GM12878 (cell line): ENCODE data around the gene LSM10. TPM values are rescaled to one million over a fixed set of nuclear protein-coding genes. Genes with fewer than 3 reads are reported as not detected.

Experiments
- ATAC-seq: fragments of 200-7000 bp; cut with Tn5 transposase; 3 replicates; pipeline ENCODE4 v1.9.1; 2020; ENCODE audit warnings: mild to moderate bottlenecking, moderate library complexity
- BruUV-seq: library from RNA; stranded (reverse); fragments of 400-500 nt; replicated peaks from 2 replicates; lab custom pipeline; 2021; lab: Mats Ljungman, UMichigan
- CTCF ChIA-PET: fragments of 300-600 bp; sonication (Branson Sonifier 250); formaldehyde crosslinking; extraction: SDS; loops from one replicate; lab custom pipeline; 2021; ENCODE audit warnings: inconsistent platforms; lab: Yijun Ruan, JAX
- POLR2A ChIA-PET: fragments of 350-600 bp; formaldehyde crosslinking; extraction: SDS; loops from one replicate; lab custom pipeline; 2021; ENCODE audit warnings: inconsistent platforms; lab: Charles Lee
- RAD21 ChIA-PET: fragments of 300-600 bp; sonication (Branson Sonifier 250); formaldehyde crosslinking; loops from one replicate; lab custom pipeline; 2023; ENCODE audit warnings: antibody characterized with exemption; ENCODE audit not compliant: unreplicated experiment; lab: Charles Lee
- SMC1A ChIA-PET: fragments of 300-600 bp; sonication (Branson Sonifier 250); formaldehyde crosslinking; loops from one replicate; lab custom pipeline; 2023; ENCODE audit not compliant: unreplicated experiment, uncharacterized antibody; lab: Charles Lee
- DNase-seq: peaks from one replicate; pipeline ENCODE4 v3.0.0-alpha.2; 2011; ENCODE audit warnings: low read depth, low spot score
- FAIRE-seq: peaks from 3 replicates; lab custom pipeline; 2011; peaks lifted over from hg19 to GRCh38; lab: Jason Lieb, UNC
- H2AFZ ChIP-seq: 2 replicates; pipeline ENCODE4 v1.6.0; 2011; ENCODE audit warnings: low read depth, low read length, control low read depth; ENCODE audit not compliant: control insufficient read depth
- H3K27ac ChIP-seq: 2 replicates; pipeline ENCODE4 v1.5.1; 2011; ENCODE audit warnings: control low read depth; ENCODE audit not compliant: control insufficient read depth, insufficient read depth
- H3K27me3 ChIP-seq, 2 experiments: replicated peaks in 1 of 2; 2 replicates each; pipeline versions ENCODE4 v1.6.0 to v1.6.1; 2011; ENCODE audit warnings: low read length in 1 of 2; ENCODE audit not compliant: control insufficient read depth in 2 of 2, insufficient read depth in 2 of 2
- H3K36me3 ChIP-seq, 2 experiments: 2 replicates each; pipeline ENCODE4 v1.5.1; 2011; ENCODE audit warnings: low read length in 1 of 2; ENCODE audit not compliant: control insufficient read depth in 2 of 2, insufficient read depth in 2 of 2
- H3K4me1 ChIP-seq: 2 replicates; pipeline ENCODE4 v1.6.1; 2011; ENCODE audit warnings: mild to moderate bottlenecking, low read length, moderate library complexity, mixed read lengths; ENCODE audit not compliant: control insufficient read depth, insufficient read depth
- H3K4me2 ChIP-seq: 2 replicates; pipeline ENCODE4 v1.6.0; 2011; ENCODE audit warnings: control low read depth; ENCODE audit not compliant: control insufficient read depth, insufficient read depth
- H3K4me3 ChIP-seq: fragments of 200-600 bp; sonication (generic); 2 replicates; pipeline ENCODE4 v1.5.1; 2016
- H3K79me2 ChIP-seq: 2 replicates; pipeline ENCODE4 v1.6.0; 2011; ENCODE audit warnings: low read length; ENCODE audit not compliant: control insufficient read depth, insufficient read depth
- H3K9ac ChIP-seq: 2 replicates; pipeline ENCODE4 v1.8.0; 2011; ENCODE audit warnings: low read length, control low read depth, mixed read lengths; ENCODE audit not compliant: control insufficient read depth, insufficient read depth
- H3K9me3 ChIP-seq: replicated peaks from 3 replicates; pipeline ENCODE4 v1.5.1; 2011; ENCODE audit warnings: mild to moderate bottlenecking, low read length; ENCODE audit not compliant: control insufficient read depth, insufficient read depth
- H4K20me1 ChIP-seq: 2 replicates; pipeline ENCODE4 v1.6.0; 2011; ENCODE audit not compliant: control insufficient read depth, insufficient read depth
- CBX5 ChIP-seq: sonication (generic); IDR thresholded peaks from 2 replicates; pipeline ENCODE4 v1.6.1; 2016; ENCODE audit warnings: low read depth, moderate library complexity, mild to moderate bottlenecking, inconsistent platforms
- CHD4 ChIP-seq: fragments of 200-600 bp; sonication (generic); IDR thresholded peaks from 2 replicates; pipeline ENCODE4 v1.6.1; 2016; ENCODE audit warnings: mild to moderate bottlenecking
- KAT2A ChIP-seq: conservative IDR thresholded peaks from 2 replicates; pipeline ENCODE4 v1.6.1; 2011; ENCODE audit warnings: low read depth, low read length; ENCODE audit not compliant: control insufficient read depth
- KLF5 ChIP-seq: fragments of 450-650 bp; IDR thresholded peaks from 2 replicates; pipeline ENCODE4 v1.6.1; 2014; ENCODE audit warnings: mild to moderate bottlenecking; ENCODE audit not compliant: partially characterized antibody
- NFXL1 ChIP-seq: fragments of 450-650 bp; IDR thresholded peaks from 2 replicates; pipeline ENCODE4 v1.6.1; 2017; ENCODE audit warnings: antibody characterized with exemption, mild to moderate bottlenecking, borderline replicate concordance
- NR2C2 ChIP-seq: IDR thresholded peaks from 2 replicates; pipeline ENCODE4 v1.6.1; 2011; ENCODE audit warnings: borderline replicate concordance, low read depth; ENCODE audit not compliant: control insufficient read depth, insufficient read length
- NR2F1 ChIP-seq: fragments of 450-650 bp; conservative IDR thresholded peaks from 2 replicates; pipeline ENCODE4 v1.6.1; 2017; ENCODE audit warnings: mild to moderate bottlenecking
- RELA ChIP-seq: fragments of 450-650 bp; IDR thresholded peaks from 2 replicates; pipeline ENCODE4 v1.8.0; 2014; ENCODE audit warnings: borderline replicate concordance; ENCODE audit not compliant: partially characterized antibody
- RFX5 ChIP-seq: IDR thresholded peaks from 2 replicates; pipeline ENCODE4 v1.6.1; 2011; ENCODE audit warnings: low read depth, low read length, improper control_type of control experiment
- SP1 ChIP-seq: IDR thresholded peaks from one replicate; pipeline ENCODE4 v1.6.1; 2011; ENCODE audit warnings: low read depth, low read length
- SREBF2 ChIP-seq: IDR thresholded peaks from 2 replicates; pipeline ENCODE4 v1.6.1; 2012; ENCODE audit warnings: mild to moderate bottlenecking, low read length
- ZZZ3 ChIP-seq: IDR thresholded peaks from 2 replicates; pipeline ENCODE4 v1.6.1; 2011; ENCODE audit warnings: low read depth; ENCODE audit not compliant: control insufficient read depth, insufficient read length
- WGBS: methylation state at CpG from one replicate; pipeline ENCODE4 v1.1.6; 2016; ENCODE audit warnings: low lambda C conversion rate; ENCODE audit not compliant: insufficient replicate concordance, insufficient coverage; ENCODE audit errors: missing lambda C conversion rate; 5-methylcytosine and 5-hydroxymethylcytosine counted together
- in situ Hi-C: fragments of 300-500 bp; cut with MboI; formaldehyde crosslinking; loops from 9 replicates; pipeline ENCODE4 v1.14.3; 2018; ENCODE audit warnings: mixed read lengths
- intact Hi-C: fragments of 100-400 bp; cut with micrococcal nuclease; formaldehyde crosslinking; loops from one replicate; pipeline ENCODE4 v1.14.2; 2022; ENCODE audit not compliant: unreplicated experiment
- polyA plus RNA-seq, 11 experiments: library from polyadenylated mRNA; depleted of rRNA in 4 of 11; unstranded in 6 of 11; stranded (reverse) in 5 of 11; fragments of >200 nt; fragmentation: Nextera tagmentation in 4 of 11; fragmentation: Illumina TruSeq in 1 of 11; extraction: Ambion mirVana in 4 of 11; extraction: Trizol in 1 of 11; gene quantifications; 1 replicate in 1 of 11; 2 replicates in 10 of 11; pipeline versions ENCODE4 v1.2.1 to v1.2.3, GENCODE V29; 2011 to 2016; ENCODE audit warnings: inconsistent platforms in 2 of 11, missing spikeins in 2 of 11, low read depth in 1 of 11
- total RNA-seq, 4 experiments: library from RNA; depleted of rRNA in 3 of 4; stranded (reverse); fragments of >200 nt in 3 of 4; fragmentation: Illumina TruSeq in 1 of 4; extraction: Trizol in 1 of 4; gene quantifications; 2 replicates each; pipeline versions ENCODE4 v1.2.1 to v1.2.3, GENCODE V29; 2013 to 2021
- TF ChIP-seq, protein P1 (sequence below), 3 experiments: IDR thresholded peaks in 2 of 3; conservative IDR thresholded peaks in 1 of 3; 2 replicates each; pipeline ENCODE4 v1.5.1; 2011; ENCODE audit warnings: low read depth in 3 of 3, low read length in 3 of 3, mild to moderate bottlenecking in 3 of 3, control low read depth in 2 of 3, moderate library complexity in 2 of 3, inconsistent platforms in 1 of 3, mixed read lengths in 1 of 3; ENCODE audit not compliant: control insufficient read depth in 2 of 3, insufficient read depth in 1 of 3; ENCODE audit errors: extremely low read depth in 1 of 3

The LSM10 gene
- total and polyA plus RNA-seq, 10 of the 15 experiments (the other 5 are each of a cell fraction or from before 2014, with no cell fraction given): 13.1 to 103 (median 57.5) TPM

DNA sequence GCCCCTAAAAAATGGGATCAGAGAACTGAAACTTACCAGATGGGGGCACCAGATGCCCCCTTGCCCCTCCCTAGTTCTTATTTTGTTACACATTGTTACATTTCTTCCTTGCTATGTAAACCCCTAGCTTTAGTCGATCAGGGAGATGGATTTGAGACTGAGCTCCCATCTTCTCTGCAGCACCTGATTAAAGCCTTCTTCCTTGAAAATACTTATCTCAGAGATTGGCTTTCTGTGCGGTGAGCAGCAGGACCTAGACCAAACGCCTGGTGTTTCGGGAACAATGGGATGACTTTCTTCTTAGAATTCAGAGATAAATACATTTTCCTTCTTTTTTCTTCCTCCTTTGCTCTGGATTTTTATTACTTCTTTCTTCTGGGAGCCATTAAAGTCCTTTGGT, 16.7 kb upstream of the LSM10 start:
- no TSS peak for BruUV-seq
- no peak for TF ChIP-seq KAT2A
- H3K9me3 ChIP-seq: peaks cover 3% of the 10 kb centered on the region; the same call in 2 of the 3 replicates
- ChIA-PET SMC1A (interaction anchor here (0.9 kb wide), 1 partner anchor 114 kb away, joined by 3 read pairs; no protein-coding TSS in a partner anchor), CTCF (interaction anchor here (1.0 to 1.3 kb wide), 2 partner anchors 46 to 72 kb away, joined by 3 to 6 read pairs; no protein-coding TSS in a partner anchor), POLR2A (interaction anchor here (0.6 kb wide), 1 partner anchor 26 kb away, joined by 3 read pairs; no protein-coding TSS in a partner anchor), RAD21 (no interaction called here)
- H3K27me3 ChIP-seq: no peaks in the 10 kb centered on the region
- no peaks in the 10 kb centered on the region for H3K4me1 ChIP-seq
- no peak for ATAC-seq
- no peak overlapping the region for H3K27ac ChIP-seq
- no peaks in the 10 kb centered on the region for H3K79me2 ChIP-seq
- intact Hi-C loops (no loop called here), in situ Hi-C loops (no loop called here)
- no peak overlapping the region for H3K4me3 ChIP-seq
- H2AFZ ChIP-seq: no peak overlapping the region
- no peaks in the 10 kb centered on the region for H4K20me1 ChIP-seq
- H3K4me2 ChIP-seq: no peak overlapping the region
- WGBS: 96% methylated on average over 4 of the region's 4 CpGs
- DNase-seq: no peak
- no peak overlapping the region for H3K9ac ChIP-seq
- H3K36me3 ChIP-seq: 0 out of 4 replicates have a peak, but pooled peaks cover 0 to 2% of the 10 kb centered on the region in 2 experiments
- FAIRE-seq: no peak

DNA sequence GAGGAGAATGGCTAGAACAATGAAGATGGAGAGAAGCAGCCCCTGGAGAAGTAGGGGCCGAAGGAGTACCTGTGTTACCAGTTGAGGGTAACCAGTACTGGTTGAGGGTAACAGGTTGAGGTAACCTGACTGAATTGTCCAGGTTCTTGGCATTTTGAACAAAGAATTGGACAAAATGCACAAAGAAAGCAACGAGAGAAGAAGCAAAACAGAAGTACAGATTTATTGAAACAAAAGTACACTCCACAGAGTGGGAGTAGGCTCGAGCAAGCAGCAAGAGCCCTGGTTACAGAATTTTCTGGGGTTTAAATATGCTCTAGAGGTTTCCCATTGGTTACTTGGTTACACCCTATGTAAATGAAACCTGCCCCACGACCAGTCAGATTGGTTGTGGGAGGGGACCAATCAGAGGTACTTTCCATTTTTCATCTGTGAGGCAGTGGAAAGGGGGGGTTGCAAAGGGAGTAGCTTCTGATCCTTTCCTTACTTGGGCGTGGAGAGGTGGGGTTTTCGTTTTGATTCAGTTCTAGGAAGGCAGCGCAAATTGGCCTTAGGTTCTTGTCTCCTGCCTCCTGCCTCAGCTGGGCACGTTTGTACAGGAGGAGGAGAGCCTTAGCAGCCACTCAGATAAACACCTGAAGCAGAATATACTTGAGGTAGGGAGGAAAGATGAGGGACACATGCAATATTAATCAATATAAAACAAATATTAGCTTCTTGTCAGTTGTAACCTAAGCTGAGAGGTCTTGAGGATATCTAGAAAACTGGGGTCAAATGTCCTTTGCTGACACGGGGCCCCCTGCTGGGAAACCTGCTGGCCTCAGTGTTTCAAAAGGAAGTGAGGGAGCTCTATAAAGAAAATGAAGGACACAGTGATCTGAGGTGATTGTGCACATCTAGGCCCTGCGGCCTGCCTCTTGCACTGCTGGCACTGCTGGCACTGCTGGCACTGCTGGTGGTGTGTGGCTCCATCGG, 14.3 kb upstream of the LSM10 start:
- Histone ChIP-seq H2AFZ (peak overlapping the region; percentile 7; the same call in 1 of the 2 replicates), H3K36me3 (0 out of 4 replicates have a peak, but pooled peaks cover 0 to 2% of the 10 kb centered on the region in 2 experiments), H4K20me1 (no peaks in the 10 kb centered on the region), H3K4me3 (no peak overlapping the region), H3K4me2 (no peak overlapping the region), H3K4me1 (no peaks in the 10 kb centered on the region), H3K9me3 (peaks cover 3% of the 10 kb centered on the region; the same call in 2 of the 3 replicates), H3K27me3 (no peaks in the 10 kb centered on the region), H3K9ac (no peak overlapping the region), H3K27ac (no peak overlapping the region), H3K79me2 (no peaks in the 10 kb centered on the region)
- ChIA-PET RAD21 (interaction anchor here (0.7 to 1.3 kb wide), 4 partner anchors 23 to 262 kb away, joined by 3 to 4 read pairs (median 3); partner anchors contain the start of gene TRAPPC3), CTCF (interaction anchor here (1.0 to 1.8 kb wide), 6 partner anchors 12 to 106 kb away, joined by 3 to 5 read pairs (median 5); partner anchors contain the start of gene SH3D21), POLR2A (interaction anchor here (0.6 to 0.7 kb wide), 2 partner anchors 13 to 45 kb away, joined by 3 to 4 read pairs; no protein-coding TSS in a partner anchor), SMC1A (interaction anchor here (1.1 kb wide), 1 partner anchor 13 kb away, joined by 3 read pairs; no protein-coding TSS in a partner anchor)
- no peak for FAIRE-seq
- BruUV-seq: no TSS peak
- intact Hi-C loops: no loop called here
- DNase-seq: no peak
- 66% methylated on average over 11 of the region's 11 CpGs for WGBS
- in situ Hi-C loops: no loop called here
- ATAC-seq: peak; percentile 91
- TF ChIP-seq NR2F1 (no peak), KLF5 (no peak), SREBF2 (no peak), NR2C2 (no peak), CBX5 (no peak), RFX5 (no peak), SP1 (no peak), NFXL1 (no peak), CHD4 (no peak), ZZZ3 (no peak), RELA (no peak)
- TF ChIP-seq, protein P1, sequence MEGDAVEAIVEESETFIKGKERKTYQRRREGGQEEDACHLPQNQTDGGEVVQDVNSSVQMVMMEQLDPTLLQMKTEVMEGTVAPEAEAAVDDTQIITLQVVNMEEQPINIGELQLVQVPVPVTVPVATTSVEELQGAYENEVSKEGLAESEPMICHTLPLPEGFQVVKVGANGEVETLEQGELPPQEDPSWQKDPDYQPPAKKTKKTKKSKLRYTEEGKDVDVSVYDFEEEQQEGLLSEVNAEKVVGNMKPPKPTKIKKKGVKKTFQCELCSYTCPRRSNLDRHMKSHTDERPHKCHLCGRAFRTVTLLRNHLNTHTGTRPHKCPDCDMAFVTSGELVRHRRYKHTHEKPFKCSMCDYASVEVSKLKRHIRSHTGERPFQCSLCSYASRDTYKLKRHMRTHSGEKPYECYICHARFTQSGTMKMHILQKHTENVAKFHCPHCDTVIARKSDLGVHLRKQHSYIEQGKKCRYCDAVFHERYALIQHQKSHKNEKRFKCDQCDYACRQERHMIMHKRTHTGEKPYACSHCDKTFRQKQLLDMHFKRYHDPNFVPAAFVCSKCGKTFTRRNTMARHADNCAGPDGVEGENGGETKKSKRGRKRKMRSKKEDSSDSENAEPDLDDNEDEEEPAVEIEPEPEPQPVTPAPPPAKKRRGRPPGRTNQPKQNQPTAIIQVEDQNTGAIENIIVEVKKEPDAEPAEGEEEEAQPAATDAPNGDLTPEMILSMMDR (IDR thresholded peaks at IDR 0.05 in 2 of 3, conservative IDR thresholded peaks at IDR 0.05 in 1 of 3; ENCODE audit: control insufficient read depth in 2 of 3, extremely low read depth in 1 of 3, insufficient read depth in 1 of 3, low read depth in 3 of 3, low read length in 3 of 3): no peak
